Stimulated activated CD4-positive, alpha-beta T cell treated with anti-CD3 and anti-CD28 coated beads, TNF-alpha, amount 100 ng/mL, for 4 hours (primary cell): ENCODE results near the gene EDAR.

Experiments
- DNase-seq, 3 experiments: peaks; one replicate each; pipeline ENCODE4 v3.0.0-alpha.2; 2020; ENCODE audit warnings: low read depth in 3 of 3

Gene EDAR

GRCh38 chr2:108854484-108854883 lies 134.5 kb downstream of the EDAR start:
- no peak for DNase-seq

GRCh38 chr2:108853421-108853820 lies 135.6 kb downstream of the EDAR start:
- no peak for DNase-seq

GRCh38 chr2:108852375-108852774 lies 136.6 kb downstream of the EDAR start:
- no peak for DNase-seq

GRCh38 chr2:108847000-108847399 lies 142.0 kb downstream of the EDAR start:
- no peak for DNase-seq

GRCh38 chr2:108845923-108846322 lies 143.1 kb downstream of the EDAR start:
- no peak for DNase-seq
